ENCODE results near the gene TEAD1. TPM values are rescaled to one million over a fixed set of nuclear protein-coding genes. Genes with fewer than 3 reads are reported as not detected.

TEAD1 gene
- total and polyA plus RNA-seq, 2 donors: 80.7 to 136 TPM

DNA sequence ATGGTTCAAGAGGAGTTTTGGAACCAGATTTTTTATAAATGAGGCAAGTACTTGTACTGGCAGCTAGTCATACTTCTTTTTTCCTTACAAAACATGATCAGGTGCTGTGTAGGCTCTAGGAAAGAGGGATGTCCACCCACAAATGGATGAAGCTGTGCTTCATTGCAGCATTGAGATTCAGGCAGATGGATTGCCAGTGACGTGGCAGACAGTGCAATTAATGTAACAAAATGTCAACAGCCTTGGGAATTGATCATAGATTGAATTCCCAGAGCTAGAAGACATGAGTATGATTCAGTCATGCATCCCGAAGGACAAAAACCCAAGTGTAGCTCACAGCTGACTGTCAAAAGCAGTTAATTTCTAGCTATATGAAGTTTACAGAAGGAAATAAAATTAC is 235.7 kb downstream of the TEAD1 start:
- Histone ChIP-seq H3K36me3 (ENCODE audit: insufficient read depth) (no peaks in the 10 kb centered on the region), H3K4me3 (ENCODE audit: low read depth, low read length) (no peak overlapping the region), H3K27ac (ENCODE audit: low read depth) (no peak overlapping the region), H3K4me1 (ENCODE audit: insufficient read depth) (peaks cover 3% of the 10 kb centered on the region)
- 89% methylated on average over 2 of the region's 2 CpGs for WGBS
- DNase-seq (ENCODE audit: extremely low spot score): no peak

DNA sequence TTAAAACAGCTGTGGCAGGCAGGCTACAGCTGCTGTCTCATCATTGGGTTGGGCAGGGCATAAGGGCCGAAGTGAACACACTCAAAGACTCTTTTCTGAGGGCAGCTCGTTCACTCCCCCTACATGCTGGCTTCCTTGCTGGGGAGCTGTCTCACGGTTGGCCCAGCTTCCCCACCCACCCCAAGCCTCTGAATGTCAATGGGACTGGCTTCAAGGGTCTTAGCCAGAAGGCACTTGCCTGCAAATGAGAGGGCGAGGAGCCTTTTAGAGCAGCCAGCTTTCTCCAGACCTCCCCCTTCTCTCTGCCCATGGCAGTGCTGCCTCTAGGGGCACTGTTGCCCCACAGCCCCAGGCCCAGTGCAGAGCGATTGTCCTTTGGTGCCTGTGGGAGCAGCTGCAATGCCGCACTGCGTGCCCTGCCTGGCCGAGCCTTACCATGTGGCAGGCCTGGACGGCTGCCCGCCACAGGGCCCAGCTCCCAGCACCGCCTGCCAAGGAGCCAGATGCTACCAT is 240.2 kb downstream of the TEAD1 start:
- Histone ChIP-seq H3K4me3 (ENCODE audit: low read depth, low read length) (no peak overlapping the region), H3K4me1 (ENCODE audit: insufficient read depth) (peaks cover 3% of the 10 kb centered on the region), H3K36me3 (ENCODE audit: insufficient read depth) (no peaks in the 10 kb centered on the region), H3K27ac (ENCODE audit: low read depth) (no peak overlapping the region)
- DNase-seq (ENCODE audit: extremely low spot score): no peak
- 38% methylated on average over 11 of the region's 11 CpGs for WGBS

DNA sequence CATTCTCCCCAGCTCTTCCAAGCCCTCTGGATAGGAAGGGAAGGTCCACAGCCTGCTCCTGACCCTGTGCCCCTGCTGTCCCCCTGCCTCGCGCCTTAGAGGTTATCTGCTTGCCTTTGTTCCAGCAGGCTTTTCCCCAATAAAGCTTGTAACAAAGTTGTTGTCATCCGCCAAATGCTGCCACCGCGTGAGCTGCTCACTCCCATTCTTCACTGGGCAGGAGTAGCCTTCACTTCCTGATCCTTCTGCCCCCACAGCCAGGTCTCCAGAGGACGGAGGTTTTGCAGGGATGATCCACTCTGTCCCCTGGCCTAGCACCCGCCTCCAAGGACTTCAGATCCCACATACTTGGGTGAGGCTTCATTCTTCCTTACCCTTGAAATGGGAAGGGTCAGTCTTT is 240.9 kb downstream of the TEAD1 start:
- 91% methylated on average over 7 of the region's 7 CpGs for WGBS
- H3K4me3 ChIP-seq (ENCODE audit: low read depth, low read length): no peak overlapping the region
- H3K4me1 ChIP-seq (ENCODE audit: insufficient read depth): peaks cover 3% of the 10 kb centered on the region
- no peaks in the 10 kb centered on the region for H3K36me3 ChIP-seq (ENCODE audit: insufficient read depth)
- no peak for DNase-seq (ENCODE audit: extremely low spot score)
- no peak overlapping the region for H3K27ac ChIP-seq (ENCODE audit: low read depth)

DNA sequence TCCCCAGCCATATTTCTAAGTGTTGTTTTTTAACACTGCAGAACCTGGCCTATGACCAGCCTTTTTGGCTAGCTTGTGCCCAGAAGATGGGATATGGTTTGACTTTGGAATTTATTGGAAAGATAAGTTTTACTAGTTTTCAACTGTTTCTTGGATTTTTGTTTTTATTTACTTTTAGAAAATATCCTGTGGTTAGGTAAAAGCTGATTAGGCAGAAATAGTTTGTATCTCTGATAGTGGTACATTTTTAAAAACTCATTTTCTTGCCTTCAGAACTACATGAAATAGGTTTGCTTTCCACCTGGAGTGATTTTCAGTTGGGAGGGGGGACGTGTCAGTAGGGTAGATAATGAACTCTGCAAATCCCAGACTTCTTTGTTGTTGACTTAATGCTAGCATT is 243.6 kb downstream of the TEAD1 start:
- 69% methylated on average over 1 of the region's 1 CpG for WGBS
- no peaks in the 10 kb centered on the region for H3K36me3 ChIP-seq (ENCODE audit: insufficient read depth)

DNA sequence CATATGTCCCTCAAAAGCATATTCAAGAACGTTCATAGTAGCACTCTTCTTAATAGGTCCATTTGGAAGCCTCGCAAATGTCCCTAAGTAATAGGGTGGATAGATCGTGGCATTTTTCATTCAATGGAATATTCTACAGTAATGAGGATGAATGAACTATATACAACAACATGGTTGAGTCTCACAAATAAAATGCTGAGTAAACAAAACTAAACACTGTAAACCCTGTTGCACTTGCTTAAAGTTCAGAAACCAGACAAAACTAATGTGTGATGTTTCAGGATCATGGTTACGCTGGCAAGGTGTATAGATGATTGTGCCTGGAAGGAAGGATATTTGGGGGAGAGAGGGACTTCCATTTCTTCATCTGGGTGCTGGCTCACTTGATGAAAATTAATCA is 244.4 kb downstream of the TEAD1 start:
- DNase-seq (ENCODE audit: extremely low spot score): no peak
- H3K4me3 ChIP-seq (ENCODE audit: low read depth, low read length): no peak overlapping the region
- H3K36me3 ChIP-seq (ENCODE audit: insufficient read depth): no peaks in the 10 kb centered on the region
- whole genome bisulfite sequencing: 95% methylated on average over 4 of the region's 4 CpGs
- H3K4me1 ChIP-seq (ENCODE audit: insufficient read depth): peaks cover 3% of the 10 kb centered on the region
- H3K27ac ChIP-seq (ENCODE audit: low read depth): no peak overlapping the region

More for the DNA sequence above, 243.6 kb downstream of the TEAD1 start:
- no peak for DNase-seq (ENCODE audit: extremely low spot score)
- Histone ChIP-seq H3K4me3 (ENCODE audit: low read depth, low read length) (no peak overlapping the region), H3K4me1 (ENCODE audit: insufficient read depth) (peaks cover 3% of the 10 kb centered on the region), H3K27ac (ENCODE audit: low read depth) (no peak overlapping the region)

DNA sequence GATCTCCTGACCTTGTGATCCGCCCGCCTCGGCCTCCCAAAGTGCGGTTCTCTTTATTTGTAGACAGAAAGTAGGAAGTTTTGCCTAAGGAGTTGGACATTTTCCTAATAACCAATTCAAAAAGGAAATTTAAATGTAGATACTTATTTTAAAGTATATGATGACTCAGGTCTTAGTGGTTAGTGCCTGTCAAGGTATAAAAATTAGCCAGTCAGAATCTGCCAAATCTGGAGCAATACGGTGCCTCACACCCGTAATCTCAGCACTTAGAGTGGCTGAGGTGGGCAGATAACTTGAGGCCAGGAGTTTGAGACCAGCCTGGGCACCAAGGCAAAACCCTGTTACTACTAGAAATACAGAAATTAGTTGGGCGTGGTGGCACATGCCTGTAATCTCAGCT is 248.2 kb downstream of the TEAD1 start:
- H3K4me1 ChIP-seq (ENCODE audit: insufficient read depth): no peaks in the 10 kb centered on the region
- H3K4me3 ChIP-seq (ENCODE audit: low read depth, low read length): no peak overlapping the region
- H3K36me3 ChIP-seq (ENCODE audit: insufficient read depth): no peaks in the 10 kb centered on the region
- no peak for DNase-seq (ENCODE audit: extremely low spot score)
- 93% methylated on average over 7 of the region's 7 CpGs for WGBS
- no peak overlapping the region for H3K27ac ChIP-seq (ENCODE audit: low read depth)

DNA sequence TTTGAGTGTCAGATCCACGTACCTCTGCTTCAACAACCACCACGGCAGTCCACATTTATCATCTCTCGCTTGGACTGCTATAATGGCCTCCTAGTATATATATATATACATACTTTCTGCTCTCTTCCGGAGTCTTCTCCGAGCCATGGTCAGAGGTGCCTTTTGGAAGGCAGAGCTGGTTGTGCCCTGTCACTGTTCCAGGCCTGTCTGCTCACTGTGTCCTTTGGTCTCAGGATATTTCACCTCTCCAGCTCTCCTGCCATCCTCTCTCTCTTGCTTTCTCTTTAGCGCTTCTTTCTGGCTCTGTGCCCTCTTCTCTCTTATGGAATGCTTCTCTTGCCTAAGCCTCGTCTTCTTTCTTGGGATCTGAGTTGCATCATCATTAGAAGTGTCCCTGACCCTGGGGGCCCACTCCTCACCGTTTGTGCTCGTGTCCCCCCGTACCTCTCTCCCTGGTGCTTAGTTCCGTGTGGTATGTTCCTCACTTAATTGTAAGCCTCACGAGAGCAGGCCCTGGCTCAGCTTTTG is 248.8 kb downstream of the TEAD1 start:
- no peak overlapping the region for H3K4me3 ChIP-seq (ENCODE audit: low read depth, low read length)
- H3K4me1 ChIP-seq (ENCODE audit: insufficient read depth): no peaks in the 10 kb centered on the region
- H3K27ac ChIP-seq (ENCODE audit: low read depth): no peak overlapping the region
- WGBS: 79% methylated on average over 12 of the region's 12 CpGs
- DNase-seq (ENCODE audit: extremely low spot score): no peak
- no peaks in the 10 kb centered on the region for H3K36me3 ChIP-seq (ENCODE audit: insufficient read depth)

DNA sequence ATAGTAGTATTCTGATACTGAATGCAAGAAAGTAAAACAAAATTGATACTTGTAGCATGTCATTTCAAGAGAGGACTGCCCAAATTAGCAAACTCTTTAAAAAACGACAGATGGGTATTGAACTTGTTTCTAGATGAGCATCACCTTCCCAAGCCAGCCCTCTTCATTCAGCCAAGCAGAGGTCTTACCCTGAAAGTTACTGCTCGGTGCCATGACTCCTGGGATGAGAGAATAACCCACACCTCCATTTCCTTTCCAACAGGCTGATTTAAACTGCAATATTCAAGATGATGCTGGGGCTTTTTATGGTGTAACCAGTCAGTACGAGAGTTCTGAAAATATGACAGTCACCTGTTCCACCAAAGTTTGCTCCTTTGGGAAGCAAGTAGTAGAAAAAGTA is 250.4 kb downstream of the TEAD1 start:
- H3K4me1 ChIP-seq (ENCODE audit: insufficient read depth): no peaks in the 10 kb centered on the region
- H3K4me3 ChIP-seq (ENCODE audit: low read depth, low read length): no peak overlapping the region
- DNase-seq (ENCODE audit: extremely low spot score): no peak
- no peaks in the 10 kb centered on the region for H3K36me3 ChIP-seq (ENCODE audit: insufficient read depth)
- WGBS: 92% methylated on average over 3 of the region's 3 CpGs
- H3K27ac ChIP-seq (ENCODE audit: low read depth): no peak overlapping the region

DNA sequence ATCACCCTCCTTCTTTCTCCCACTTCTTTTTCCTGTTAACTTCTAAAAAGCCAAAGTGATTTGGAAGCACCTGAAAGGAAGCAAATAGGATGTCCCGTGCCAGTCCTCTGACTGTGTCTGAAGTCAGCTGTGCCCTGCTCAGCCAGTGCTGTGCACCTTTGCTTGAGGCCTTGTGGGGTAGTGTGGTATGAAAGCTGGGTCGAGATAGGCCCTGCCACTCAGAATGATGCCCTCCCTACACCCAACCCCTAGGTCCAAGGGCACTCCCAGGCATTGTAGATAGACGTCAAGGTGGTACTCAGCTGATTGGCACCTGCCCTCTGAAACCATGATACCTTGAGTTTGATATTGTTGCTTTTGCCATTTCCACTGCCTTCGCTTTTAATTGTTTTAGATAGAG is 251.3 kb downstream of the TEAD1 start:
- Histone ChIP-seq H3K4me1 (ENCODE audit: insufficient read depth) (no peaks in the 10 kb centered on the region), H3K36me3 (ENCODE audit: insufficient read depth) (no peaks in the 10 kb centered on the region), H3K4me3 (ENCODE audit: low read depth, low read length) (no peak overlapping the region), H3K27ac (ENCODE audit: low read depth) (no peak overlapping the region)
- DNase-seq (ENCODE audit: extremely low spot score): no peak
- 94% methylated on average over 4 of the region's 4 CpGs for WGBS

DNA sequence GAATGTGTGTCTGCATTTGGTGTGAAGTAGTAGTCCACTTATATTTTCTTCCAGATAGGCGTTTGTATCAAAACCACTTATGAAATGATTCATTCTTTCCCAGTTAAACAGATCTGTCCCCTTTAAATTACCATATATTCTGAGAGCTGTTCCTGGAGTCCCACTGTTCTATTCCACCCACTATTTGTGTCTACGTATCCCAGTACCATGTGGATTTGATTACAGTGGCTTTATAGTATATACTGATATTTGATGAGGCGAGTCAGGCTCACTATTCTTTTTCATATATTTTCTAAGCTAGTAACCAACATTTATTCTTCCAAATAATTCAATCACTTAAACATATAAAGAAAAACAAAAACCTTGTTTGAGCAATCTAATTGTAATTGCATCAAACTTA is 253.0 kb downstream of the TEAD1 start:
- 78% methylated on average over 3 of the region's 3 CpGs for WGBS
- Histone ChIP-seq H3K4me3 (ENCODE audit: low read depth, low read length) (no peak overlapping the region), H3K36me3 (ENCODE audit: insufficient read depth) (no peaks in the 10 kb centered on the region), H3K4me1 (ENCODE audit: insufficient read depth) (no peaks in the 10 kb centered on the region), H3K27ac (ENCODE audit: low read depth) (no peak overlapping the region)
- no peak for DNase-seq (ENCODE audit: extremely low spot score)

DNA sequence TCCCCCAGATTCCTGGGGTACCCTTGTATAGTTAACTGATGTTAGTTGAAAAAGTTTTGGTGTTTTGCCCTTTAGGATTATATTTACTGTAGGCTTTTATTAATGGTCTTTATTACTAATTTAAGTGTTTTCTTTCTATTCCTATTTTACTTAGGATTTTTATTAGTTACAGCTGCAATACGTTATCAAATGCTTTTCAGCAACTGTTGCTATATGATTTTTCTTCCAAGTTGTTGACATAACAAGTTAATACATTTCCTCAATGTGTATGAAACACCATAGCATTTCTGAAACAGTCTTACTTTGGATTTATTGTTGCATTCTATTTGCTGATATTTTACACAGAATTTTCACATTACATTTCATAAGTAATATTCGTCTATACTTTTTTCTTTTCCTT is 253.7 kb downstream of the TEAD1 start:
- Histone ChIP-seq H3K27ac (ENCODE audit: low read depth) (no peak overlapping the region), H3K4me1 (ENCODE audit: insufficient read depth) (no peaks in the 10 kb centered on the region), H3K4me3 (ENCODE audit: low read depth, low read length) (no peak overlapping the region), H3K36me3 (ENCODE audit: insufficient read depth) (no peaks in the 10 kb centered on the region)
- 76% methylated on average over 2 of the region's 2 CpGs for WGBS
- DNase-seq (ENCODE audit: extremely low spot score): peak; percentile 11

DNA sequence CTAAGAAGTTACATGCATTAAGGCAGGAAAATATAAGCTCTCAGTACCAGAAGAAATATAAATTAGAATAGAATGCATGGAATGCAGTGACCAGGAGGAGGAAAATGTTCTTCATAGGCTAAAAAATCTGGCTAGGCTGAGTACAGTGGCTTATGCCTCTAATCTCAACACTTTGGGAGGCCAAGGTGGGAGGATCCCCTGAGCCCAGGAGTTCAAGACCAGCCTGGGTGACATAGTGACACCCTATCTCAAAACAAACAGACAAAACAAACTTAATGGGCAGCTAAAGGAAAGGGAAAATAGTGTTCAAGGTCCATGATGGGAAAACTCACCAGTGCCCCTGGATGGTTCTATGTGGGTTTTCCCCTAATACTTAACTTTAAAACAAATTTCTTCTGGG is 256.6 kb downstream of the TEAD1 start:
- no peak overlapping the region for H3K27ac ChIP-seq (ENCODE audit: low read depth)
- DNase-seq (ENCODE audit: extremely low spot score): no peak
- H3K36me3 ChIP-seq (ENCODE audit: insufficient read depth): no peaks in the 10 kb centered on the region
- H3K4me3 ChIP-seq (ENCODE audit: low read depth, low read length): no peak overlapping the region
- no peaks in the 10 kb centered on the region for H3K4me1 ChIP-seq (ENCODE audit: insufficient read depth)

DNA sequence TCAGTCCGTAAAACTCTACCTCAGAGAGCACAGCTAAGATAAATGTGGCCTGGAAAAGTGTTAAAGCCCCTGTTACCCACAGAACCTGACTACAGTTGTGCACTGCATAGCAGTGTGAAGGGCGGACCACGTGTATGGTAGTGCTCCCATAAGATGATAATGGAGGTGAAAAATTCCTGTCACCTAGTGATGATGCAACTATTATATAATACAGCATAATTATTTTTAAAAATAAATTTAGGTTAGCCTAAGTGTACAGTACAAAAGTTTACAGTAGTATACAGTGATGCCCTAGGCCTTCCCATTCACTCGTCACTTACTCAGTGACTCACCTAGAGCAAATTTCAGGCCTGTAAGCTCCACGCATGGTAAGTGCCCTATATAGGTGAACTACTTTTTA is 258.3 kb downstream of the TEAD1 start:
- 77% methylated on average over 5 of the region's 5 CpGs for WGBS
- Histone ChIP-seq H3K27ac (ENCODE audit: low read depth) (no peak overlapping the region), H3K4me1 (ENCODE audit: insufficient read depth) (no peaks in the 10 kb centered on the region), H3K4me3 (ENCODE audit: low read depth, low read length) (no peak overlapping the region), H3K36me3 (ENCODE audit: insufficient read depth) (no peaks in the 10 kb centered on the region)
- DNase-seq (ENCODE audit: extremely low spot score): no peak

DNA sequence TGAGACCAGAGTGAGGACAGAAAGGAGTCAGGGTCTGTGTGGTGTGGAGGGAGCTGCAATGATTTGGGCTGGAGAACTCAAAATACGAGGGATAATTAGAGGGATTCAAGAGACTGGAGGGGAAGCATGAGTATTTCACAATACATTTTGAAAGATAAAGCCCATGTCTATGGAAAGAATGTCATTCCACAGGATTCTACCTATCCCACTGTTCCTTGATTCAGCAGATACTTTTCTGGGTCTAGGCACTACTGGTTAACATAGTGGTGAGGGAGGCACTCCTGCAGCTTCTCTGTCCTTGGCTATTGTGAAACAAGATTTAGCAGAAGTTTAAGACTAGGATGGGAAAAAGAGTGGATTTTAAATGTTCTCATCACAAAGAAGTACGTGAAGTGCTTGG is 262.0 kb downstream of the TEAD1 start:
- Histone ChIP-seq H3K4me1 (ENCODE audit: insufficient read depth) (no peaks in the 10 kb centered on the region), H3K36me3 (ENCODE audit: insufficient read depth) (peaks cover 5% of the 10 kb centered on the region), H3K27ac (ENCODE audit: low read depth) (no peak overlapping the region), H3K4me3 (ENCODE audit: low read depth, low read length) (no peak overlapping the region)
- 64% methylated on average over 2 of the region's 2 CpGs for WGBS
- DNase-seq (ENCODE audit: extremely low spot score): no peak
